H1 (cell line): ENCODE measurements around the gene SV2C. TPM values are rescaled to one million over a fixed set of nuclear protein-coding genes. Genes with fewer than 3 reads are reported as not detected.

Experiments used
- KDM1A ChIP-seq: fragments of 200-600, 300-600 bp; sonication (generic); IDR thresholded peaks from 2 replicates; pipeline ENCODE4 v1.7.1; 2016; ENCODE audit warnings: mild to moderate bottlenecking, low read length, borderline replicate concordance
- MAFK ChIP-seq: IDR thresholded peaks from 2 replicates; pipeline ENCODE4 v1.6.1; 2012; ENCODE audit warnings: low read depth, mild to moderate bottlenecking, improper control_type of control experiment, low read length
- SIRT6 ChIP-seq: IDR thresholded peaks from one replicate; pipeline ENCODE4 v1.7.1; 2012; ENCODE audit warnings: low read length, inconsistent platforms
- SIX5 ChIP-seq: IDR thresholded peaks from 2 replicates; pipeline ENCODE4 v1.6.1; 2011; ENCODE audit warnings: mild to moderate bottlenecking, low read depth, low read length
- SP4 ChIP-seq: IDR thresholded peaks from 2 replicates; pipeline ENCODE4 v1.6.1; 2012; ENCODE audit warnings: low read length, inconsistent platforms
- YY1 ChIP-seq: IDR thresholded peaks from 2 replicates; pipeline ENCODE4 v1.6.1; 2011; ENCODE audit warnings: low read depth, mild to moderate bottlenecking, low read length
- polyA plus RNA-seq, 7 experiments: library from polyadenylated mRNA; depleted of rRNA in 3 of 7; stranded (reverse) in 5 of 7; unstranded in 2 of 7; fragments of >200 nt in 5 of 7; fragments of 200-250 nt in 2 of 7; gene quantifications; 1 replicate in 5 of 7; 2 replicates in 1 of 7; 4 replicates in 1 of 7; pipeline versions ENCODE4 v1.2.1 to v1.2.3, GENCODE V29; 2011 to 2013; ENCODE audit warnings: missing spikeins in 2 of 7, mixed read lengths in 2 of 7
- total RNA-seq: library from RNA; stranded (reverse); fragmentation: NEBNext Ultra II Directional; extraction: Animal tissue kit (Norgen Biotek cat#: 25700); gene quantifications from 2 replicates; pipeline ENCODE4 v1.2.1, GENCODE V29; 2021

SV2C gene
- total and polyA plus RNA-seq, 2 of the 8 experiments (the other 6 are each of a cell fraction or from before 2014, with no cell fraction given): 0.08 to 0.24 TPM

DNA sequence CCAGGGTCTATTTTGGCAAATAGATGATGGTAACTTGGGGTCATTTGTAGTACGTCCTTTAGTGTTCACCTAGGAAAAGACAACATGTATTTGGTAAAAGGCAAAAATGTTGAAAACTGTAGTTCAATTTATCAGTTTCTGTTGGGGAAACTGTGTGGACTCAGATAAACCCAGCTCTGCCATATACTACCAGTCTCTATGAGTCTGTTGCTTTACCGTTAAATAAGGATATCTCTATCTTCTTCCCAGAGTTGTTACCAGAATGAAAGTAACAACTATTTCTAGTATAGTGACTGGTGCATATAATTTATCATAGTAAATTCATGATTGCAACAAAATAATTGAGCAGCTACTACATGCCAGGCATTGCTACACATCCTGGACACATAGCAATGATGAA lies 316.1 kb downstream of the SV2C start (continued):
- no peak for TF ChIP-seq YY1
- no peak for TF ChIP-seq SIX5
- no peak for TF ChIP-seq SIRT6
- no peak for TF ChIP-seq MAFK
- TF ChIP-seq KDM1A: no peak
- no peak for TF ChIP-seq SP4
